Progenitor cell of endocrine pancreas (in vitro differentiated cells): ENCODE measurements around the gene CEP128. TPM values are rescaled to one million over a fixed set of nuclear protein-coding genes. Genes with fewer than 3 reads are reported as not detected.

Experiments
- DNase-seq: peaks from one replicate; pipeline ENCODE4 v3.0.0; 2021; ENCODE audit warnings: low spot score; ENCODE audit not compliant: unreplicated experiment
- H3K27ac Mint-ChIP-seq: 2 replicates; pipeline ENCODE4 v1.8.0; 2021; ENCODE audit warnings: mild to moderate bottlenecking, moderate library complexity, mixed read lengths
- H3K27me3 Mint-ChIP-seq: 2 replicates; pipeline ENCODE4 v1.8.0; 2021; ENCODE audit warnings: mixed read lengths
- H3K36me3 Mint-ChIP-seq: 2 replicates; pipeline ENCODE4 v1.8.0; 2022; ENCODE audit warnings: mixed read lengths; ENCODE audit not compliant: insufficient read depth
- H3K4me1 Mint-ChIP-seq: 2 replicates; pipeline ENCODE4 v1.8.0; 2021; ENCODE audit warnings: low read depth, mixed read lengths
- H3K4me3 Mint-ChIP-seq: 2 replicates; pipeline ENCODE4 v1.8.0; 2021; ENCODE audit warnings: low read depth, mild to moderate bottlenecking, moderate library complexity, mixed read lengths
- H3K9me3 Mint-ChIP-seq: 2 replicates; pipeline ENCODE4 v1.8.0; 2021; ENCODE audit warnings: low read depth, mixed read lengths
- CTCF ChIP-seq: fragments of 200-600 bp; sonication (generic); IDR thresholded peaks from one replicate; pipeline ENCODE4 v1.5.0; 2021; ENCODE audit warnings: antibody characterized with exemption, mild to moderate bottlenecking; ENCODE audit not compliant: unreplicated experiment
- total RNA-seq: library from RNA; stranded (reverse); gene quantifications from 2 replicates; pipeline ENCODE4 v1.2.1, GENCODE V29; 2021

Gene CEP128
- total RNA-seq, 1 donor from 2014 or later = 15.9 TPM

DNA sequence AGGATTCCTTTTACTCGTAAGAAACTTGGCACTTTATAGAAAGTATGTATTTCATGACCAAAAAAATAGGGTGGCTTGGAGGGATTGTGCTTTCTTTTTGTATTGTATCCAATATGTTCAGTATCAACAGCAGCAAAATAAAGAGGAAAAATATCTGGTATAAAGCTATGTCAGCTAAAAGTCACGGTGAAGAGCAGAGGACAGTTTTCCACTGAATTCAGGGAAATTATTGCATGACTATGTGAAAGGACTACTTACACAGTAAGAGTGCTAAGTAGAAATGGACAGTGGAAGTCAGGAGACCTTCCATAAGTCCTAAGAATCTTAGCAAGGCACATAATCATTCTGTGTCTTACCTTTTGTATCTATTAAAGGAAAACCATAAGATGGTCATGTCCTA lies 33.1 kb upstream of the CEP128 start:
- Mint-ChIP-seq H3K27me3 (peaks cover 11% of the 10 kb centered on the region), H3K4me3 (no peak overlapping the region), H3K36me3 (no peaks in the 10 kb centered on the region), H3K4me1 (peaks cover 2% of the 10 kb centered on the region), H3K27ac (no peak overlapping the region), H3K9me3 (no peaks in the 10 kb centered on the region)
- no peak for TF ChIP-seq CTCF
- no peak for DNase-seq

GRCh38 chr14:80973931-80974641 lies 32.5 kb upstream of the CEP128 start:
- Mint-ChIP-seq H3K4me3 (no peak overlapping the region), H3K27me3 (peaks cover 11% of the 10 kb centered on the region), H3K9me3 (no peaks in the 10 kb centered on the region), H3K4me1 (peaks cover 2% of the 10 kb centered on the region), H3K36me3 (no peaks in the 10 kb centered on the region), H3K27ac (no peak overlapping the region)
- TF ChIP-seq CTCF = no peak
- DNase-seq = no peak

GRCh38 chr14:80965037-80965436 lies 23.5 kb upstream of the CEP128 start:
- DNase-seq = no peak
- Mint-ChIP-seq H3K4me1 (no peaks in the 10 kb centered on the region), H3K27ac (no peak overlapping the region), H3K36me3 (no peaks in the 10 kb centered on the region), H3K4me3 (no peak overlapping the region), H3K27me3 (no peaks in the 10 kb centered on the region), H3K9me3 (no peaks in the 10 kb centered on the region)
- TF ChIP-seq CTCF = no peak

- no peak for DNase-seq
- H3K36me3 Mint-ChIP-seq = no peaks in the 10 kb centered on the region
- no peak for TF ChIP-seq CTCF
- no peak overlapping the region for H3K4me3 Mint-ChIP-seq
- H3K4me1 Mint-ChIP-seq = peaks cover 4% of the 10 kb centered on the region
- H3K27me3 Mint-ChIP-seq = peaks cover 39% of the 10 kb centered on the region
- no peak overlapping the region for H3K27ac Mint-ChIP-seq
- no peaks in the 10 kb centered on the region for H3K9me3 Mint-ChIP-seq
Measured at GRCh38 chr14:80959496-80959895, 18.0 kb upstream of the CEP128 start.

- H3K27me3 Mint-ChIP-seq = peaks cover 39% of the 10 kb centered on the region
Measured at GRCh38 chr14:80958939-80959338, 17.4 kb upstream of the CEP128 start.

More at GRCh38 chr14:80958939-80959338, 17.4 kb upstream of the CEP128 start:
- Mint-ChIP-seq H3K9me3 (no peaks in the 10 kb centered on the region), H3K27ac (no peak overlapping the region), H3K36me3 (no peaks in the 10 kb centered on the region), H3K4me3 (no peak overlapping the region), H3K4me1 (peaks cover 4% of the 10 kb centered on the region)
- no peak for TF ChIP-seq CTCF
- no peak for DNase-seq
